Measurements from ENCODE around the gene AIRE.

DNA sequence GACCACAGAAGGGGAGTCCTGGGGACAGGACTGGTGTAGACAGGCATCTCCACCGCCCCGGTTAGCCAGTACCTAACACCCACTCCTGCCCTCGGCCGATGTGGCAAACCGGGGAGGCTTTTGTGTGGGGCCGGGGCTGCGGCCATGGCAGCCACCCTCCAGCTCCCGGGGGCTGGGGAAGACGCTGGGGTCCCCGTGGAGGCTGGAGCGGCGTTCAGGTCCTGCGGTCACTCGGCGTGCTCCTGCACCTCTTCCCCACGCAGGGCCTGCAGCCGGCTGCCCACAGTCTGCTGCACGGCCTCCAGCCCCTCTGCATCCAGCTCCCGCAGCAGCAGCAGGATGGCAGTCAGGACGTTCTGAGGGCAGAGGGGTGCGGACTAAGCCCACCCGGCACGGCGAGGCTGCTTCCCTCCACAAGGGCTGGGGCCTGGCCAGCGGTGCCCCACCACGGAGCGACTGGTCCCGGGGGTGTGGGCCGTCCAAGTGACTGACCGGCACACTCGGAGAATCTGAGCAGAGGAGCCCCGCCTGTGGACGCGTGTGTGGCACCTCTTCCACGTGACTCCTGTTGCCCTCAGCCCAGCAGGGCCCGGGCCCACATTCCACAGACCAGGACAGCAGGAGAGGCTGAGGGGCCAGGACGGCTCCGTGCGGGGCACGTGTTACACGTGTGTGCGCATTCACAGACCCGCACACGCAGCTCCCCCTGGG lies 44.5 kb downstream of the AIRE start:
- TF ChIP-seq POLR2AphosphoS5 (IDR thresholded peaks at IDR 0.05) = no peak
- no peak for TF ChIP-seq EP300 (IDR thresholded peaks at IDR 0.05)
